Suprapubic skin (tissue), 3 donors: ENCODE results near the gene MTARC2.

Experiments
- POLR2A ChIP-seq, 2 donors: fragments of 450-650 bp; IDR thresholded peaks; one replicate each; pipeline ENCODE4 v1.6.1; 2017; ENCODE audit warnings: antibody characterized with exemption in 2 of 2, mild to moderate bottlenecking in 2 of 2, moderate library complexity in 2 of 2
- TF ChIP-seq, protein P1 (sequence below), 2 donors: fragments of 200-600 bp in 1 of 2; fragments of 450-650 bp in 1 of 2; sonication (generic) in 1 of 2; IDR thresholded peaks; one replicate each; pipeline ENCODE4 v1.5.1; 2016 to 2019; ENCODE audit warnings: antibody characterized with exemption in 2 of 2, mild to moderate bottlenecking in 1 of 2, moderate library complexity in 1 of 2

DNA sequence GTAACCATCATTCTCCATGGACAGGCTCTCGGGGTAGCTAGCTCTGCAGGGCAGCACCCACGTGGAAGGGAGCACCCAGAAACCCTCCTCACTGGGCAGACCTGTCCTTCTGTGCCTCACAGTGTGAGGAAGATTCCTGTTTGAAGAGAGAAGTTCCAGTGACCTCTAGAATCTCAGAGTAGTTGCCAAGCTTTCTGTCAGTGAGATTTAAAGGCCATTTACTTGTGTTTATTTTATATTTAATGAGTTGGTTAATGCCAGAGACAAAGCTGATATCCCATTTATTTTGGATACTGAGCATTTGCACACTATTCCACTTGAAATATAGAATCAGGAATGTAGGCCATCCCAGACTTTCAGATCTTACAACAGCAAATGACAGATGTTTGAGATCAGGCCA is 67.3 kb downstream of the MTARC2 start:
- TF ChIP-seq, protein P1, sequence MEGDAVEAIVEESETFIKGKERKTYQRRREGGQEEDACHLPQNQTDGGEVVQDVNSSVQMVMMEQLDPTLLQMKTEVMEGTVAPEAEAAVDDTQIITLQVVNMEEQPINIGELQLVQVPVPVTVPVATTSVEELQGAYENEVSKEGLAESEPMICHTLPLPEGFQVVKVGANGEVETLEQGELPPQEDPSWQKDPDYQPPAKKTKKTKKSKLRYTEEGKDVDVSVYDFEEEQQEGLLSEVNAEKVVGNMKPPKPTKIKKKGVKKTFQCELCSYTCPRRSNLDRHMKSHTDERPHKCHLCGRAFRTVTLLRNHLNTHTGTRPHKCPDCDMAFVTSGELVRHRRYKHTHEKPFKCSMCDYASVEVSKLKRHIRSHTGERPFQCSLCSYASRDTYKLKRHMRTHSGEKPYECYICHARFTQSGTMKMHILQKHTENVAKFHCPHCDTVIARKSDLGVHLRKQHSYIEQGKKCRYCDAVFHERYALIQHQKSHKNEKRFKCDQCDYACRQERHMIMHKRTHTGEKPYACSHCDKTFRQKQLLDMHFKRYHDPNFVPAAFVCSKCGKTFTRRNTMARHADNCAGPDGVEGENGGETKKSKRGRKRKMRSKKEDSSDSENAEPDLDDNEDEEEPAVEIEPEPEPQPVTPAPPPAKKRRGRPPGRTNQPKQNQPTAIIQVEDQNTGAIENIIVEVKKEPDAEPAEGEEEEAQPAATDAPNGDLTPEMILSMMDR (IDR thresholded peaks at IDR 0.05), result no peak
- TF ChIP-seq POLR2A (IDR thresholded peaks at IDR 0.05), result no peak
